ENCODE results near the gene RIN2.
A peak's percentile ranks its signal among the peaks of the same experiment; 100 is the strongest.
"Not testable (repeated sequence)": the region's sequence is repeated elsewhere in the genome, so short reads cannot be mapped to it uniquely, and the experiment has no call there.

The RIN2 gene

DNA sequence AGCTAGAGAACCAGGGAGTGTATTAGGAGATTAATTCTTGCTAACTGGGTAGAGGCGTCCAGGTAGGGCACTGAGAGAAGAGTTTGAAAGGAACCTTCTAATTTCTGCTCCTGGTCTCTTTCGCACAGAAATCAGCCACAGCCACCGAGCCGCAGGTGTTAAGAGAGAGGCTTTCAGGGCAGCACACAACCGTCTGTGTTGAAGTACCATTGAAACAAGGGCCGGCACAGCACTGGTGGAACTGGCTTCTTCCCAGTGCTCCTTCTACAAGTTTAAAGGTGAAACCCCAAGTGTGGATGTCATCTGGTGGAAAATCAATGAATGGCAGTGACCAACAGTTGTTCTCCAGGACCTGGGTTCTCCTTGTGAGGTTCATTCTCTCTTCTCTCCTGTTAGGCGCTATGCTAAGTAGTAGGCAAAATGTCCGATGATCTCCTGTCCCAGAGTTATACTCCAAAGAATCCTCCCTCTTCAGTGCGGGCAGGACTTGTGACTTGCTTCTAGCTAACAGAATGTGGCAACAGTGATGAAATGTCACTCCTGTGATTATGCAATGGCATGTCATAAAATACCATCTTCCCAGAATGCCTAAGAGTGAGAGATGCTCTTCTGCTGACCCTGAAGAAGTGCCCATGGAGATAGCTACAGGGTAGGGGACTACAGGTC lies 15.0 kb upstream of the RIN2 start:
- H3K36me3 ChIP-seq (ENCODE audit: insufficient read depth, low read length), result no peaks in the 10 kb centered on the region
- H3K27me3 ChIP-seq (ENCODE audit: insufficient read depth, low read length), result no peaks in the 10 kb centered on the region
- H2AFZ ChIP-seq (ENCODE audit: low read depth, low read length), result no peak overlapping the region
- H3K4me3 ChIP-seq (ENCODE audit: low read length), result no peak overlapping the region
- H3K4me1 ChIP-seq (ENCODE audit: insufficient read depth, low read length), result peaks cover 9% of the 10 kb centered on the region
- no peaks in the 10 kb centered on the region for H3K9me3 ChIP-seq (ENCODE audit: low read length)

DNA sequence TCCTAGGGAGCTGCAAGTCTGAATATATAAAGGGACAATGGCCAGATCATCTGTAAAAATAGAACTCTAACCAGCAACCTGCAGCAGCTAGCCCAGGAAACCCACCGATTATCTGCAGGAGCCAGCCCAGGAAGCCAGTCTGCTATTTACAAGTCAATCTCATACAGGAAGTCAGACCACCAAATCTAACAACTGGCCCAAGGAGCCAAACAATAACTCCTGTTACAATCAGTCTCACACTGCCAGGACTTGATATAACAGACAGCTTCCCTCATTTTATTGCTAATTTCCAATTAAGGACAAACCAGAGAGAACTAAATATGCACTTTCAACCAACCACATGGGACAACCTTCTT lies 14.4 kb upstream of the RIN2 start:
- Histone ChIP-seq H2AFZ (ENCODE audit: low read depth, low read length) (no peak overlapping the region), H3K9me3 (ENCODE audit: low read length) (no peaks in the 10 kb centered on the region), H3K27me3 (ENCODE audit: insufficient read depth, low read length) (no peaks in the 10 kb centered on the region), H3K4me3 (ENCODE audit: low read length) (no peak overlapping the region), H3K4me1 (ENCODE audit: insufficient read depth, low read length) (peaks cover 10% of the 10 kb centered on the region), H3K36me3 (ENCODE audit: insufficient read depth, low read length) (no peaks in the 10 kb centered on the region)

DNA sequence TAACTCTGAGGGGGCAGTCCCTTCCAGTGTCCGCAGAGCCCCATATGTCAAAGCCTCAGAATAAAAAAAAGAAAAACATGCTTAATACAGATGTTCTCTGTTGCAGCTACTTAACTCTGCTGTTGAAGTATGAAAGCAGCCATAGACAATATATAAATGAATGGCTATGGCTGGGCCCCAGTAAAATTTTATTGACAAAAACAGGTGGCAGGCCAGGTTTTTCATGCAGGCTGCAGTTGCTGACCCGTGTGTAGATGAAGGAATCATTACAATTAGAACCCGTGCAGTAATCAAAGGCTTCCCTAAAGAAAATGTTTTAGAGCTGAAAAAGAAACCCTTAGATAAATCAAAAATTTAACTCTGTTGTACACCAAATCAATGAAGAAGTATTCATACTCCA lies 13.0 kb upstream of the RIN2 start:
- no peaks in the 10 kb centered on the region for H3K9me3 ChIP-seq (ENCODE audit: low read length)

GRCh38 chr20:19745584-19745983 lies 12.5 kb upstream of the RIN2 start:
- Histone ChIP-seq H3K9me3 (ENCODE audit: low read length) (no peaks in the 10 kb centered on the region), H3K36me3 (ENCODE audit: insufficient read depth, low read length) (no peaks in the 10 kb centered on the region), H2AFZ (ENCODE audit: low read depth, low read length) (no peak overlapping the region), H3K4me3 (ENCODE audit: low read length) (no peak overlapping the region), H3K4me1 (ENCODE audit: insufficient read depth, low read length) (peaks cover 28% of the 10 kb centered on the region), H3K27me3 (ENCODE audit: insufficient read depth, low read length) (no peaks in the 10 kb centered on the region)

More for the DNA sequence above, 13.0 kb upstream of the RIN2 start:
- Histone ChIP-seq H3K27me3 (ENCODE audit: insufficient read depth, low read length) (no peaks in the 10 kb centered on the region), H3K4me1 (ENCODE audit: insufficient read depth, low read length) (peaks cover 23% of the 10 kb centered on the region), H3K36me3 (ENCODE audit: insufficient read depth, low read length) (no peaks in the 10 kb centered on the region), H3K4me3 (ENCODE audit: low read length) (no peak overlapping the region), H2AFZ (ENCODE audit: low read depth, low read length) (no peak overlapping the region)

DNA sequence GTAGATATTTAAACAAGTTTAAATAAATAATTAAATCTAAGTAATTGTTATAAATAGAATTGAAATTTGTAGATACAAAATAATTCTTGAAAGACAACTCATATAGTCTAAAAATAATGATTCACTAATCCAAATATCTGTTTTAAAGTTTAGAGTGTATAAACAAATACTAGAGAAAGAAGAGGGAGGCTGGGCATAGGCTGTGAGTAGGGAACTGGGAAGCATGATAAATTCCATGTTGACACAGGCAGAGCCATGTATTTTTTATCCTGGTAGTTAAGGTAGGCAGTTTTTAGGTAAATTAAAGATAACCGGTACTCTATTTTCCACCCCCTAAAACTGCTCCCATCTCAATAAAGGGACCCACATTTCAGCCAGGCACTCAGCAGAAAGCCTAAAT lies 11.7 kb upstream of the RIN2 start:
- no peak overlapping the region for H3K4me3 ChIP-seq (ENCODE audit: low read length)
- no peaks in the 10 kb centered on the region for H3K36me3 ChIP-seq (ENCODE audit: insufficient read depth, low read length)
- peaks cover 31% of the 10 kb centered on the region for H3K4me1 ChIP-seq (ENCODE audit: insufficient read depth, low read length)
- no peak overlapping the region for H2AFZ ChIP-seq (ENCODE audit: low read depth, low read length)
- no peaks in the 10 kb centered on the region for H3K27me3 ChIP-seq (ENCODE audit: insufficient read depth, low read length)
- H3K9me3 ChIP-seq (ENCODE audit: low read length), result no peaks in the 10 kb centered on the region

DNA sequence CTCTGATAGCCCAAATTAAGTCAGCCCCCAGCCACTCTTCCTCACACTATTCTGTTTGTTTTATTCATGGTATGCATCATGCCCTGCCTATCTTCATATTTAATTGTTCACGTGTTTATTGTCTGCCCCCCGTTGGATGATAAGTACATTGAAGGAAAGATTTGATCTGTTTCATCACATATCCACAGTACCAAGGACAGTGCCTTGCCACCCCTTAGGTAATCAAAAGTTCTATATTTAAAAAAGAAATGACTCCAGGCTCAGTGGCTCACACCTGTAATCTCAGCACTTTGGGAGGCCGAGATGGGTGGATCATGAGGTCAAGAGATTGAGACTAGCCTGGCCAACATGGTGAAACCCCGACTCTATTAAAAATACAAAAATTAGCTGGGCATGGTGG lies 10.2 kb upstream of the RIN2 start:
- H2AFZ ChIP-seq (ENCODE audit: low read depth, low read length), result no peak overlapping the region
- H3K4me3 ChIP-seq (ENCODE audit: low read length), result no peak overlapping the region
- no peaks in the 10 kb centered on the region for H3K36me3 ChIP-seq (ENCODE audit: insufficient read depth, low read length)
- no peaks in the 10 kb centered on the region for H3K9me3 ChIP-seq (ENCODE audit: low read length)
- peaks cover 31% of the 10 kb centered on the region for H3K4me1 ChIP-seq (ENCODE audit: insufficient read depth, low read length)
- no peaks in the 10 kb centered on the region for H3K27me3 ChIP-seq (ENCODE audit: insufficient read depth, low read length)

- no peaks in the 10 kb centered on the region for H3K27me3 ChIP-seq (ENCODE audit: insufficient read depth, low read length)
- peaks cover 31% of the 10 kb centered on the region for H3K4me1 ChIP-seq (ENCODE audit: insufficient read depth, low read length)
- no peaks in the 10 kb centered on the region for H3K36me3 ChIP-seq (ENCODE audit: insufficient read depth, low read length)
- H3K4me3 ChIP-seq (ENCODE audit: low read length), result no peak overlapping the region
- H3K9me3 ChIP-seq (ENCODE audit: low read length), result no peaks in the 10 kb centered on the region
- no peak overlapping the region for H2AFZ ChIP-seq (ENCODE audit: low read depth, low read length)
Observed at GRCh38 chr20:19748681-19749080, 9.4 kb upstream of the RIN2 start.

- H3K4me3 ChIP-seq (ENCODE audit: low read length), result no peak overlapping the region
- no peaks in the 10 kb centered on the region for H3K36me3 ChIP-seq (ENCODE audit: insufficient read depth, low read length)
- no peak overlapping the region for H2AFZ ChIP-seq (ENCODE audit: low read depth, low read length)
- peaks cover 29% of the 10 kb centered on the region for H3K4me1 ChIP-seq (ENCODE audit: insufficient read depth, low read length)
- no peaks in the 10 kb centered on the region for H3K27me3 ChIP-seq (ENCODE audit: insufficient read depth, low read length)
- H3K9me3 ChIP-seq (ENCODE audit: low read length), result no peaks in the 10 kb centered on the region
Observed at GRCh38 chr20:19749618-19750071, 8.4 kb upstream of the RIN2 start.

- Histone ChIP-seq H3K9me3 (ENCODE audit: low read length) (no peaks in the 10 kb centered on the region), H3K36me3 (ENCODE audit: insufficient read depth, low read length) (no peaks in the 10 kb centered on the region), H3K4me1 (ENCODE audit: insufficient read depth, low read length) (peaks cover 24% of the 10 kb centered on the region), H2AFZ (ENCODE audit: low read depth, low read length) (no peak overlapping the region), H3K27me3 (ENCODE audit: insufficient read depth, low read length) (no peaks in the 10 kb centered on the region), H3K4me3 (ENCODE audit: low read length) (no peak overlapping the region)
Observed at GRCh38 chr20:19750101-19750606, 7.9 kb upstream of the RIN2 start.

GRCh38 chr20:19750907-19751636 lies 7.0 kb upstream of the RIN2 start:
- H3K4me3 ChIP-seq (ENCODE audit: low read length), result no peak overlapping the region
- H2AFZ ChIP-seq (ENCODE audit: low read depth, low read length), result no peak overlapping the region

GRCh38 chr20:19754201-19754600 lies 3.9 kb upstream of the RIN2 start:
- H2AFZ ChIP-seq (ENCODE audit: low read depth, low read length); H3K4me3 ChIP-seq (ENCODE audit: low read length); H3K27me3 ChIP-seq (ENCODE audit: insufficient read depth, low read length); H3K36me3 ChIP-seq (ENCODE audit: insufficient read depth, low read length); H3K9me3 ChIP-seq (ENCODE audit: low read length): not testable (repeated sequence)
- H3K4me1 ChIP-seq (ENCODE audit: insufficient read depth, low read length), result peaks cover 24% of the 10 kb centered on the region

More at GRCh38 chr20:19750907-19751636, 7.0 kb upstream of the RIN2 start:
- Histone ChIP-seq H3K4me1 (ENCODE audit: insufficient read depth, low read length) (peaks cover 23% of the 10 kb centered on the region), H3K9me3 (ENCODE audit: low read length) (no peaks in the 10 kb centered on the region), H3K36me3 (ENCODE audit: insufficient read depth, low read length) (no peaks in the 10 kb centered on the region), H3K27me3 (ENCODE audit: insufficient read depth, low read length) (no peaks in the 10 kb centered on the region)

DNA sequence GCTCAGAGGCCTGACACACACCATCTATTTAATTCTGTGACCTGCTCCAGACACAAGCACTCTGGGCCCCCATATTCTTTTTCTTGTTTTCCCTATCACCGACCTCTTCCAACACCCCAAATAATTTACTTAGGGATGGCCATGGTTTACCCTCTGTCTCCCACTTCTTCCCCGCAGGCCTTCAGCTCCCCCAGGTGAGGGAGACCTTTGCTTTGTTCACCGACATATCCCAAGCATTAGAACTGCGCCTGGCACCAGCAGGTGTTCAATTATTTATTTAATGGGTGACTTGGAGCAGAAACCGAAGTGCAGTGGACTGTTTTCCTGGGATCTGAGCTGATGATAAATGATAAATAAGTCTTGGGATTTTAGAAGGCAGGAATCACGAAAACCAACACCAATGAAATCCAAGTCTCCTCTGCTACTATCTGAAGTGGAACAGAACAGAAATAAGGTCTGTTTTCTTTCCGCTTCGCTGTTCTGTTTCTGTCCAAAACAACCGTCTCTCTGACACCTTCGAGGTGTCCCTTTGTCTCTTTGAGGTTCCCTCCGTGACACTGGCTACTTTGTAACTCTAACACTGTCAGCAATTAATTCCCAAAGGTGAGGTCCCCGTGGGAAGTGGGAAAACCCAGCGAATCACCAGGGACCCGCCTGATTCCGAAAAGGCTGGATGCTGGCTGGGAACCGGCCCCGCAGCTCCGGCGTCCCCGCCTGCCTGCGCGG lies 1.1 kb upstream of the RIN2 start:
- Histone ChIP-seq H3K36me3 (ENCODE audit: insufficient read depth, low read length) (peaks cover 4% of the 10 kb centered on the region), H3K9me3 (ENCODE audit: low read length) (no peaks in the 10 kb centered on the region), H2AFZ (ENCODE audit: low read depth, low read length) (peak overlapping the region; percentile 0), H3K4me3 (ENCODE audit: low read length) (peak overlapping the region; percentile 71), H3K27me3 (ENCODE audit: insufficient read depth, low read length) (no peaks in the 10 kb centered on the region), H3K4me1 (ENCODE audit: insufficient read depth, low read length) (peaks cover 15% of the 10 kb centered on the region)

GRCh38 chr20:19757487-19758132 lies 448 bp upstream of the RIN2 start:
- Histone ChIP-seq H3K27me3 (ENCODE audit: insufficient read depth, low read length) (no peaks in the 10 kb centered on the region), H3K9me3 (ENCODE audit: low read length) (no peaks in the 10 kb centered on the region), H2AFZ (ENCODE audit: low read depth, low read length) (peak overlapping the region; percentile 0), H3K4me3 (ENCODE audit: low read length) (peak overlapping the region; percentile 71), H3K4me1 (ENCODE audit: insufficient read depth, low read length) (peaks cover 15% of the 10 kb centered on the region), H3K36me3 (ENCODE audit: insufficient read depth, low read length) (peaks cover 4% of the 10 kb centered on the region)

Measured in neuron (in vitro differentiated cells).